Astrocyte of the hippocampus (primary cell): Measurements from ENCODE around the gene MYH9.
"Not testable (repeated sequence)": the region's sequence is repeated elsewhere in the genome, so short reads cannot be mapped to it uniquely, and the experiment has no call there.

Experiments used
- DNase-seq: peaks from one replicate; pipeline ENCODE4 v3.0.0; 2011; ENCODE audit warnings: low read depth, low spot score

Gene MYH9

GRCh38 chr22:36296690-36297089 is 91.1 kb downstream of the MYH9 start:
- DNase-seq: no peak

GRCh38 chr22:36295247-36295646 is 92.5 kb downstream of the MYH9 start:
- DNase-seq: no peak

- DNase-seq: no peak
Measured at GRCh38 chr22:36294801-36295200, 93.0 kb downstream of the MYH9 start.

- DNase-seq: no peak
Measured at GRCh38 chr22:36294293-36294620, 93.5 kb downstream of the MYH9 start.

GRCh38 chr22:36293606-36294292 is 94.0 kb downstream of the MYH9 start:
- no peak for DNase-seq

- DNase-seq: no peak
Measured at GRCh38 chr22:36292823-36293530, 94.8 kb downstream of the MYH9 start.

GRCh38 chr22:36291831-36292740 is 95.7 kb downstream of the MYH9 start:
- DNase-seq: no peak

- not testable (repeated sequence) for DNase-seq
Measured at GRCh38 chr22:36290391-36291075, 97.2 kb downstream of the MYH9 start.

GRCh38 chr22:36289948-36290371 is 97.8 kb downstream of the MYH9 start:
- DNase-seq: not testable (repeated sequence)

- no peak for DNase-seq
Measured at GRCh38 chr22:36289406-36289870, 98.3 kb downstream of the MYH9 start.

GRCh38 chr22:36288571-36289405 is 99.0 kb downstream of the MYH9 start:
- no peak for DNase-seq

- DNase-seq: no peak
Measured at GRCh38 chr22:36287881-36288515, 99.8 kb downstream of the MYH9 start.

GRCh38 chr22:36286096-36286957 is 101.4 kb downstream of the MYH9 start:
- DNase-seq: peak; percentile 86

GRCh38 chr22:36285545-36285944 is 102.2 kb downstream of the MYH9 start:
- DNase-seq: no peak

- DNase-seq: no peak
Measured at GRCh38 chr22:36285017-36285416, 102.8 kb downstream of the MYH9 start.

- no peak for DNase-seq
Measured at GRCh38 chr22:36284171-36284571, 103.6 kb downstream of the MYH9 start.

GRCh38 chr22:36282328-36282831 is 105.4 kb downstream of the MYH9 start:
- no peak for DNase-seq

- DNase-seq: no peak
Measured at GRCh38 chr22:36281781-36282327, 105.9 kb downstream of the MYH9 start.

- DNase-seq: no peak
Measured at GRCh38 chr22:36280379-36280778, 107.4 kb downstream of the MYH9 start.
